IMR-90 (cell line): ENCODE data around the gene SPPL2B. TPM values are rescaled to one million over a fixed set of nuclear protein-coding genes. Genes with fewer than 3 reads are reported as not detected.

Source experiments
- polyA plus RNA-seq, 3 experiments: library from polyadenylated mRNA; depleted of rRNA; stranded (reverse); fragments of >200 nt; gene quantifications; 2 replicates each; pipeline ENCODE4 v1.2.3, GENCODE V29; 2012; ENCODE audit warnings: low replicate concordance in 1 of 3
- total RNA-seq: library from RNA; depleted of rRNA; stranded (reverse); fragments of >200 nt; gene quantifications from 2 replicates; pipeline ENCODE4 v1.2.3, GENCODE V29; 2012
- TF ChIP-seq, protein P1 (sequence below): conservative IDR thresholded peaks from 2 replicates; pipeline ENCODE4 v1.5.1; 2012; ENCODE audit warnings: mild to moderate bottlenecking, low read depth, low read length, improper control_type of control experiment

SPPL2B gene
- total and polyA plus RNA-seq, 2 of the 4 experiments (the other 2 are of a cell fraction), result 3.4 to 45.7 TPM

DNA sequence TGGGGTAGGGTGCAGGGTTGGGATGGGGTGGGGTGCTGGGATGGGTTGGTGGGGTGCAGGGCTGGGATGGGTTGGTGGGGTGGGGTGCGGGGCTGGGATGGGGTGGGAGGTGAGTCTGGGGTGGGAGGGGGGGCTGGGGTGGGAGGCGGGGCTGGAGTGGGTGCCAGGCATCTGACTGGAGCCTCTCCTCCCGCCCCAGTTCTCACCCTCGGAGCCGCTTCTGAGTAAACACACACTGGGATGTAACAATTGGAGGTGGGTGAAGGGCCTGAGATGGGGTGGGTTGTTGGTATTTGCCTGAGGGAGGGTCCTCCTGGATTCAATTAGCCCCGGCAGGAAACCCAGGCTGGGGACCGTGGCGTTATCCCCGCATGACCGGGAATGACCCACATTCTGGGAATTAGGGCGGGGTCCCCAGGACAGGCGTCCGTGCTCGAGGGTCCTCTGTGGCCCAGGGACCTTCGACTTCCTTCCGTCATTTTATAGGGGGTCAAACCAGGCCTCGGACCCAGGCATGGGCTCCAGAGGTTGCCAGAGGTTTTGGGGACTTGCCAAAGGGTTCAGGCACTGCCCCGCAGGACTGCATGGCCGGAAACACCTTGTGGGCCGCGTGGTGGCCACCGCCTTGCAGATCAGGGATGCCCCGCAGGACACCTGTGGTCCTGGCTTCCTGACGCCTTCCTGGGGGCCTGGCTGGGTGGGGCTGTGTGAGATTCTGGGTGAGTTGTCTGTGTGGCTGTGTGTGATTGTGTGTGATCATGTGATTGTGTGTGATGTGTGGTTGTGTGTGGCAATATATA lies 33.0 kb downstream of the SPPL2B start (continued):
- TF ChIP-seq, protein P1, sequence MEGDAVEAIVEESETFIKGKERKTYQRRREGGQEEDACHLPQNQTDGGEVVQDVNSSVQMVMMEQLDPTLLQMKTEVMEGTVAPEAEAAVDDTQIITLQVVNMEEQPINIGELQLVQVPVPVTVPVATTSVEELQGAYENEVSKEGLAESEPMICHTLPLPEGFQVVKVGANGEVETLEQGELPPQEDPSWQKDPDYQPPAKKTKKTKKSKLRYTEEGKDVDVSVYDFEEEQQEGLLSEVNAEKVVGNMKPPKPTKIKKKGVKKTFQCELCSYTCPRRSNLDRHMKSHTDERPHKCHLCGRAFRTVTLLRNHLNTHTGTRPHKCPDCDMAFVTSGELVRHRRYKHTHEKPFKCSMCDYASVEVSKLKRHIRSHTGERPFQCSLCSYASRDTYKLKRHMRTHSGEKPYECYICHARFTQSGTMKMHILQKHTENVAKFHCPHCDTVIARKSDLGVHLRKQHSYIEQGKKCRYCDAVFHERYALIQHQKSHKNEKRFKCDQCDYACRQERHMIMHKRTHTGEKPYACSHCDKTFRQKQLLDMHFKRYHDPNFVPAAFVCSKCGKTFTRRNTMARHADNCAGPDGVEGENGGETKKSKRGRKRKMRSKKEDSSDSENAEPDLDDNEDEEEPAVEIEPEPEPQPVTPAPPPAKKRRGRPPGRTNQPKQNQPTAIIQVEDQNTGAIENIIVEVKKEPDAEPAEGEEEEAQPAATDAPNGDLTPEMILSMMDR, result no peak
